ENCODE results near the gene ST6GALNAC5.

DNA sequence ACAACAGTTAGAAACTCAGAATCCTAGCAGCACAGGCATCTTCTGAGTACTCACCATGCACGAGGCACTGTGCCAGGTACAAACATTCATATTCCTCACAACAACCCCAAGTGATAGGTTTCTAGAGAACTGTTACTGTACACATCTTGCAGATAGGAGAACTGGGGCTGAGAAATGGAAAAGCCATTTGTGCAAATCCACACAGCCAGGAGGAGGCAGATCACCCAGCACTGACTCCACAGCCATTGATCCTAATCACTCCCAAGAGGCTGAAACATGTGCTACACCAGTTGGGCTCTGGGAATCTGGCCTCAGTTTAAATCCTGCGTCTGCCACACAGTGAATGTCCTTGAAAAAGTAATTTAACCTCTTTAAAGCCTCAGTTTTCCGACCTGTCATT is 151.0 kb downstream of the ST6GALNAC5 start:
- TF ChIP-seq, protein P1, sequence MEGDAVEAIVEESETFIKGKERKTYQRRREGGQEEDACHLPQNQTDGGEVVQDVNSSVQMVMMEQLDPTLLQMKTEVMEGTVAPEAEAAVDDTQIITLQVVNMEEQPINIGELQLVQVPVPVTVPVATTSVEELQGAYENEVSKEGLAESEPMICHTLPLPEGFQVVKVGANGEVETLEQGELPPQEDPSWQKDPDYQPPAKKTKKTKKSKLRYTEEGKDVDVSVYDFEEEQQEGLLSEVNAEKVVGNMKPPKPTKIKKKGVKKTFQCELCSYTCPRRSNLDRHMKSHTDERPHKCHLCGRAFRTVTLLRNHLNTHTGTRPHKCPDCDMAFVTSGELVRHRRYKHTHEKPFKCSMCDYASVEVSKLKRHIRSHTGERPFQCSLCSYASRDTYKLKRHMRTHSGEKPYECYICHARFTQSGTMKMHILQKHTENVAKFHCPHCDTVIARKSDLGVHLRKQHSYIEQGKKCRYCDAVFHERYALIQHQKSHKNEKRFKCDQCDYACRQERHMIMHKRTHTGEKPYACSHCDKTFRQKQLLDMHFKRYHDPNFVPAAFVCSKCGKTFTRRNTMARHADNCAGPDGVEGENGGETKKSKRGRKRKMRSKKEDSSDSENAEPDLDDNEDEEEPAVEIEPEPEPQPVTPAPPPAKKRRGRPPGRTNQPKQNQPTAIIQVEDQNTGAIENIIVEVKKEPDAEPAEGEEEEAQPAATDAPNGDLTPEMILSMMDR (tag by site-specific recombination; IDR thresholded peaks at IDR 0.05), result no peak
- no peak for TF ChIP-seq ZNF121 (tag by site-specific recombination; IDR thresholded peaks at IDR 0.05)
- TF ChIP-seq ZBTB17 (tag by site-specific recombination; IDR thresholded peaks at IDR 0.05), result no peak
- no peak for TF ChIP-seq MYNN (tag by site-specific recombination; IDR thresholded peaks at IDR 0.05; ENCODE audit: borderline replicate concordance)
- TF ChIP-seq HIC1 (tag by site-specific recombination; IDR thresholded peaks at IDR 0.05), result no peak
- TF ChIP-seq ZFP41 (tag by site-specific recombination; IDR thresholded peaks at IDR 0.05; ENCODE audit: borderline replicate concordance), result no peak
- TF ChIP-seq ZNF549 (tag by site-specific recombination; IDR thresholded peaks at IDR 0.05), result no peak
- no peak for TF ChIP-seq ZBTB10 (tag by site-specific recombination; IDR thresholded peaks at IDR 0.05)
